HG03354 (cell line): ENCODE results near the gene ATP1A1.

Experiments
- ATAC-seq: cut with Tn5 transposase; IDR thresholded peaks from one replicate; pipeline ENCODE4 v1.9.1; 2021; ENCODE audit warnings: mild to moderate bottlenecking; ENCODE audit not compliant: unreplicated experiment, poor library complexity, severe bottlenecking

The ATP1A1 gene

DNA sequence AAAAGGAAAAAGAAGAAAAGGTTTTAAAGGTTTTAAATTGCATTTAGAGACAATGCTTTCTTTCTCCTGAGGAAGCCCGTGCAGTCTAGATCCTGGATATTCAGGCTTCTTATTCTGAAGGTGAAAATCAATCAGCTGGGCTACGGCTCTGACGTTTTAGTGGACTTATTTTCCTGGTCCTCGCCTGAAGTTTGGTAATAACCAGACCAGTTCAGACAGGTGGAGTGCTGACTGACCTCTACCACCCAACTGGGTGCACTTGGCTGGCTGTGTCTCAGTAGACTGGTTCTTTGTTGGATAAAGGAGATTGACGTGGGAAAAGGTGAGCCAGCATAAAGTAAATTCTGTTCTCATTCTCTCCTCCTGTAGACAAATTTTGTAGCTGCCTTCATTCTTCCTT lies 7.2 kb upstream of the ATP1A1 start:
- ATAC-seq = no peak

DNA sequence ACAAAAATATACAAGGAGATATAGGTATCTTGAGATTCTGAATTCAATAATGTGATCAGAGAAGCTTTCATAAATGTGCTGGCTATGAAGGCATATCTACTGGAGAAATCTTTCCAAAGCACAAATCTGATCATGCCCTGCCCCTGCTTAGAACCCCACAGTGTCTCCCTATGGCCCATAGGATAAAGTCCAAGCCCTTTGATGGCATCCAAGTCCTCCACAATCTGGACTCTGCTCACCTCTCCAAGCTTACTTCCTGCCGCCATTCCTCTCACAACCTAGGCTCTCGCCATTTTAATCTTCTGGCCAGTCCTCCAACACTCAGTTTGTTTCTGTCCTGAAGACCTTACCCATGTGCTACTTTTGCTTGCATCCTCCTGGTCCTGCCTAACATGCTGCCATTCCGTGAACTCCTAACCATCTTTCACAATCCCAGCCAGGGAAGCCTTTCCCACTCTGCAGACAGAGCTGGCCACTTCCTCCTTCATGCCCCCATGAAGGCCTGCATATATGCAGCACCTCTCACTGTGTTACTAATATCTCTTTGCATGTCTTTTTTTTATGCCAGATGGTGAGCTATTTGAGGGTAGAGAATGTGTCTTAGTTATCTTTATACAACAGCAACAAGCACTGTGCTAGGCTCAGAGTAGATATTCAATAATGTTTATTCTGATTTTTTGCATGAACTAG lies 5.6 kb upstream of the ATP1A1 start:
- ATAC-seq = no peak

DNA sequence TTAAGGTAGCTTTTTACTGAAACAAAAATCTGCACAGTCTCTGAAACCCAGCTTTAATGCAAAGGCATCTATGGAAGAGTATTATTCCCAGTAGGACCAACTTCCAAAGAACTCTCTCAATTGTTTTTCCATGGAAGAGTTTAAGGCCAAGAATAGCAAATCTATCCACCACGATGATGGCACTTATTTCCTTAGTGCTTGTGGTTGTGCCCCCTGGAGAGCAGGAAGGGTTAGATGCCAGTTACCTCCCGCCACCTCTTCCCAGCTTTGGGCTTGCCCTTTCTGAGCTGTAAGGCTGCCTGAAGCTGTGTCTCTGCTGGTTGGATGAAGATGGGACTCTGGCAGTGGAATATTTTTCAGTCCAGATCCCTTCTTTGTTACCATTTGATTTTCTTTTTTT lies 4.8 kb upstream of the ATP1A1 start:
- no peak for ATAC-seq

DNA sequence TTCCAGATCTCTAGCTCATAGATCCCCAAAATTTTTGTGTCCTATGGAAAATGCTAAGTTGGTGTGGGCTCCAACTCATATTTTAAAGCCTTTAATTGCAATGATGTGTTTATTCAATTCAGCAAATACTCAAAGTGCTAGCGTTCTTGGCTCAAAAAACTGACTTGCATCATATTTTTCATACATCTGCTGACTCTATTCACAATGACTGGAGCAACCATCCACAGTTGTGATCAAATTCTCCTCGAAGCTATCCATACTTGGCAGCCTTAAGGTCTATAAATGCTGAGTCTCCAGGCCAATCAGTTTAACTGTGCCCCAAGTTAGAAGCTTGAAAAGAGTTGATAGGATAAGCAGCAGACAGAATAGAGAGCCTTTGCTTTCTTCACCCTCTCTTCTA lies 2.9 kb upstream of the ATP1A1 start:
- ATAC-seq = no peak

DNA sequence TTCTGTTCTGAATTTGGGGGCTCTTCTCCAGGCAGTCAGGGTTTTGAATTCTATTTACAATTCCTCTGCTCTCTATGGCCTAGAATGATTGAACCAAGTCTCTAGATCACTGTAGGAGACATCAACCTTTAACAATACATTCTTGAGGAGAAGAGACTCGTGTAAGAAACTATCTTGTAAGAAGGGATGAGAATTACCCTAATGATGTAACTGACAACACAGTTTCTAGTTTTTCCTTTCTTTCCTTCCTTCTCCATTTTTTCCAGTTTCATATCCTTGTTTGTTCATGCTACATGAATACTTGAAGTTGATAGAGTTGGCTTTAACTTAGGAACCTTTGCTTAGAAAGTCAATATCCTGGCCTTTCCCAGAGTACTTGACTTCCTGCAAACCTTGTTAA lies 1.3 kb upstream of the ATP1A1 start:
- no peak for ATAC-seq

DNA sequence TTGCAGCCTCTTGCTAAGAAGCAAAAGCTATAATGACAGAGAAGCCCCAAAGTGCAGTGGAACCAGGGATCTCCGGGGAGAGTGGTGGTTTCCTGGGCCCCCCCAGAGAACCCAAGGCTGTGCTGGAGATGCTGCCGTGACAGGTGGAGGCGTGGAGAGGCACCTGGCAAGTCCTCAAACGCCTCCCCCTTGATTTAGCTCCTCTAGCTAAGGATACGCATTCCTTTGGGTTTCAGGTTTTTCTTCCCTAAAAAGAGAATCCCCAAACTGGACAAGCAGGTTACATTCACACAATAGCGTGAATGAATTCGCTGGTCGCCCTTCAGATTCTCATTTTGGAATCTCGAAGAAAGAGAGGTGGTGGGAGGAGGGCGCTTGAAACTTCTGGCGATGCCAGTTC lies 853 bp upstream of the ATP1A1 start:
- ATAC-seq = no peak

DNA sequence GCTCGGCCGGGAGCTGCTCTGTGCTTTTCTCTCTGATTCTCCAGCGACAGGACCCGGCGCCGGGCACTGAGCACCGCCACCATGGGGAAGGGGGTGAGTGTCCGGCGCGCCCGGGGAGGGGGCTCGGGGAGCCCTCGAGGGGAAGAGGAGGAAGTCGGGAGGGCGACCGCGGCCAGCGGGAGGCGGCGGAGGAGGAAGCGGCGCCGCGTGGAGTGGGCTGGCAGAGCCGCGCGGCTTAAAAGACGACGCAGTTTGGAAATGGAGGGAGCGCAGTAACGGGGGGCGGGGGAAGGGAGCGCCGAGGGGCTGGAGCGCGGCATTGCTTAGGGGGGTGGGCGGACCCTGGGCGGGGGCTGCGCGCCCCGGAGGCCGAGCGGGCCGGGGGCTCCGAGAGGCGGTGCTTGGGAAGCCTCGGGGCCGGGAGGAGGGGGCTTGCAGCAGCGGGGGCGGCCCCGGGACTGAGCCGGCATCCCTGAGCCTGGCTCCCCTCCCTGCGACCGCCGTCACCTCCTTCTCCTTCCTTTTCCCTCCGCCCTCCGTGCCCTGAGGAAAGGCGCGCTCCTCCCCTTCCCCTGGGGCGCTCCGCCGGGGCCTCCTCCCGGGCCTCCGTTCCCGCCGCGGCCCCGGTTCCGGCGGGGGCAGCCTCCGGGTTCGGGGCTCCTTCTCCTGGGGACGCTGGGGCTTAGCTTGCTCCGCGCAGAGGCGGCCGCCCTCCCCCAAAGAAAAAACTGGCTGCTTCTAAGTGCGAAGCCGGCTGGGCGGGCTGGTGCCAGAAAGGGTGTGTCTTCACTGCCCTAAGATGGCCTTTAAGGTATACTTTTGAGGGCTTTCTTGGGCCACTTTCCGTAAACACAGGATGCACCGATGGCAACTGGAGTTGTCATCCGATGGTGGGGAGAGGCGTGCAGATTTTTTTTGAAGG lies 648 bp downstream of the ATP1A1 start:
- peak; percentile 27 for ATAC-seq

DNA sequence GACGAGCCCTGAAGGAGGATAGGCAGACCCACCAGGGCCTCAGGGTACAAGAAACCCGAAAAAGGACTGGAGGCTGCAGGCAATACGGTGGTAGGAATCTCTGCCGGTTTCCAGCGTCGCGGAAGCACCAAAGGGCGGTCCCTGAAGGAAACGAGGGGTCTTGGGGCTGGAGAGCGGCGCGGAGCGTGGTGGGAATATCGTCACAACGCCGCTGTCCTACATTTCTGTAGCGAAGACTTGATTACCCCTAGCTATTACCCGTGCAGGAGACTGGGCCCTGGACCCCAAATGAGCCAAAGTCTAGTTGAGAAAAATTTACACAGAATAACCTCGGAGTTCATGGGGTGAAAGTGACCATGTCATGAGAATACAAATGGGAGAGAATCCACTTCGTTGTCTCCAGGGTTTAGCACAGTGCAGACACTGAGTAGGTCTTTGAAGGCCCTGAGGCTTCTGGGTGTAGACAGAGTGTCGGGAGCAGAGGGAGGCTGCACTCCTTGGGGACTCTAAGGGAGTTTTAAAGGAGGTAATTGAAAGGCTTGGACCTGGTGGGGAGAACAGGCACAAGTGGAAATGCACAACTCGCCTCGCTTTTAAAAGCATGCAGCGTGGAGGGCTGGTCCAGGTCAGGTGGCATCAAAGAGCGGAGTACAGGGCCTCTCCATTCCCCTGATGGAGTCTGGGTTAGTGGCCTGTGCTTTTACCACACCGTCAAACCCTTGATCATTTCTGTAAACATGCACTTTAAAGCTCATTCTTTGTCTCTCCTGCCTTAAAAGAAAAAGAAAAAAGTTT lies 1.5 kb downstream of the ATP1A1 start:
- ATAC-seq = no peak

DNA sequence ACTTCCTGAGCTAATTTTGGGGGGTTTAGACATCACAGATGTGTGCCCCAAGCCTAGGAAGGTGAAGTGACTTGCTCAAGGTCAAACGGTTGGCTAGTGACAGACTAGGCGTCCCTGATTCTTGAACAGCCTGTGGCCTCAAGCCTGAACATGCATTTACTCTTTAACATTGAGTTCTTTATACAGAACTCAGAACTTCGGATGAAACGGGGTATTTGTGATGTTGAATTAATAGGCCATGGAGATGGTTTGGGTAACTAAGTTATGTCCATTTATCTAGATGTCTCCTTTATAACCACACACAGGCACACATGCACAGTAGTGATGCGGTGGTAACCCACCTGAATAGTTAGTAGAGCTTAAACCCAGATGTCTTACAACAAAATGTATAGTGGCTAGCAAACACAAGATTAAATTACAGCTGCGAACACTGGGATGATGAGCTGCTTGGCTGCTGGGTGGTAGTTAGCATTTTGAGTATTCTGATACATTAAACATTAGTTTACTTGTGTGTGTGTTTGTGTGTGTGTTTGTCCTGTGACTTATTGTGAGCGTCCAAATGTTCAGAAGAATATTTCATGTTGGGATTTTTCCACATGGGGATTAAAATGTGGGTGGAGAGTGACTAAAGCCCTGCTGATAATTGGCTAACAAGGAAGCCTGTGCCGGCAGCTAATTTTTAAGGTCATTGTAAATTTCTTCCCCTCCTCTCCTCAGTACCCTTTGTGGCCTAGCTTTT lies 2.3 kb downstream of the ATP1A1 start:
- no peak for ATAC-seq

DNA sequence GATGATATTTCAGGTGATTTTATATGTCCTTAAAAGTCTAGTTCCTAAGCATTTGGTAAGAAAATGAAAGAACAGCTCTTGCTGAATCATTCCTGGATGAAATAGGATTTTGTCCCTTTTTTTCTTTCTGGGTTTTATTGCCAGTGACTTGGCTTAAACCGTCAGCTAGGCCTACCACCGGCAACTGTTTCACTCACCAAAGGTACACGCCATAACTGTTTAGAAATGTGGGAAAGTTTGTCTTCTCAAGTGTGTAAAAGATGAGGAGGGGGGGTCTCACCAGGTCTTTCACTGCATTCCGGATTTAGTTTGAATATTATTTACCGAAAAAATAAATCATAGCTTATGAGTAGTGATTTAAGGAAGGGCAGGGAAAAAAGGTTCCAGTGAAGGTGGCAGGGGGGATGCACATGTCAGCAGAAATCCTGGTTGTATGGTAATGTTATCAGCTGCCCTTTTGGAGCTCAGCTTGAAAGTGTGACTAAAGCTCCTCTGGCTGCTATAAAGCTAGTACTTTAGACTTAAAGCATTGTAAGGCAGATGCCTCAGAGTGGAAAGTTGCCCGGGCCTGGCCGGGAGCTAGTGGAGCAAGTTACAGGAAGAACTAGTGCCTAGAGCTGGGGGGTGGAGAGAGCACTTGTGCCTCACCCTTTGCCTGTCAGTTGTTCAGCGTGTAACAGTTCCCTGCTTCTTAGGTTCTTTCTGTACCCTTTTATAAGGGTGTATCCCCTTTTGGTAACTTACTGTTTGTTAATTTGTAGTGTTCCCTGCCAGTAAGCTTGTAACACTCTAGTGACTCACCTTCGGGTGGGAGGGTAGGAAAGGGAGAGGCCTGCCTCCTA lies 3.1 kb downstream of the ATP1A1 start:
- ATAC-seq = no peak

DNA sequence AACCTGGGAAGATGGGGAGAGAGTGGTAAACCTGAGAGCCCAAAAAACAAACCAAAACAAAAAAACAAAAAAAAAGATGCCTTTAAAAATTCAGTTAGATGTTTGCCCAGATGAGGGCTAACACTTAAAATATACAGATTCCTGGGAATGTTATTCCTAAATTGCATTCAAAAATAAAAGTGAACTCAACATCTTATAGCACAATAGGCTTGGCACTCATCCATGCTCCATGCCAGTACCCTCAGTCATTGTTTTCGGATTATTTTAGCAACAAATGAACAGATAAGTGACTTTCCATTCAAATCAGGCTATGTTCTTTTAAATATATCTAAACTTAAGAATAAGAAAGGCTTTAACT lies 3.7 kb downstream of the ATP1A1 start:
- no peak for ATAC-seq

DNA sequence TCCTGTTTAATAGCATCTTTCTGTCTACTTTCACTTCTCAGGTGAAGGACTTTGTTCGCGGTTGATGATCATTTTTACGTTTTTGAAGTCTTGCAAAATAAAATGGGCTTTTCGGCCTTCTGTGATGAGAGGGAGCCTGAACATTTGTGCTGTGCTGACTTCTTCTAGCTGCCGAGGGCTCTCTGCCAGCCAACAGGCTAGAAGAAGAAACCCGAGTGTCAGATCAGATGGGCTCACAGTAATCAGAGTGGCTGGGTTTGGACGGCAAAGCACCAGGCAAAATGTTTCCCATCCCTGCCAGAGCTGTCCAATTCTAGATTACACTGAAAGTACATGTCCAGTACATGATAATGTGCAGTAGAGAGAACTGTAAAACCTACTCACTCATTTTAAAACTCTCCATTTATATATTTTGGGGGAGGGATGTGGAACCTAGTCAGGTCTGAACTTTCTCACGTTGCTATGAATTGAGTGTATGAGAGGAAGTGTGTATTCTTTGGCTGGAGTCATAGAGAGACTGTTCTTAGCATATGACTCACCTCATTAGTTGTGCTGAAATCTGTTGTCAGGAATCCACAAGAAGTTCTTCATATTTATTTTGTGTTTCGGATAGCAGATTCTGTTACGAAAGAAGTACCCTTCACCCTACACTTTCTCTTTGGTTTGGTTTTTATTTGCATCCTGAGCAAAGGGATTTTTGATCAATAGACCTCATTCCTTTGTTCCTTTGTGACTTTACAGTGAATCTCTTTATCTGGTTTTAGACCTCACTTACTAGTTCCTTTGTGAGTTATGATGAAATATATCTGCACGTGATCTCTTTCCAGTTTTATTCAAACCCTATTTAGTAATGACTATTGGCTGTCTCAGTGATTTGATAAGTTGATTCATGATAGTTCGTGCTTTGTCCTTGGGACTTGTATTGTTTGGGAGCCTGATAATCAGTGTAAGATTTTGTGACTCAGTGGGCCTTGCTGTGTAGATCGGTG lies 4.8 kb downstream of the ATP1A1 start:
- ATAC-seq = peak; percentile 76

DNA sequence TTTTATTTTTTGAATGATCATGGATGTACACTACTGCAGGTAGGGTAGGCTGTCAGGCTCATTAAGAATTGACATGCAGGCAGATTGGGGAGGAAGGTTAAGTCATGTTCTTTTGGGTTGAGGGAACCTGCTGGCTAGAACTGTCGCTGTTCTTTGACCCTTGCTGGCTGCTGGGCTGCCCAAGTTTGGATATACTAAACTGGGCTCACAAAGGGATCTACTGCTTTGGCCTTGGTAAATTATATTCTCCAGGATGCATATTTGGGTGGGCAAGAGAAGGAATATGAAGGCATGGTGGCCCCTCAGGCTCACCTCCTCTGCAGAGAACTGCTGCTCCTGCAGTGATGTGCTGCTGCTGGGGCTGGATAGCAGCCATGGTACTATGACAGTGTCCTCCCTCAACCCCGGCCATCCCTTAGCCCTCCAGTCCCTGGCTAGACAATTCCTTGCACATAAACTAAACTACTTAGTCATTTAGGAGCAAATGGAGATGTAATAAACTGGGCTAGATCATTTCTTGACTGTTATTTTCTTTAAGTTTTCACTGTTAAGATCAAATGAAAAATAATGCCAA lies 6.1 kb downstream of the ATP1A1 start:
- ATAC-seq = no peak

DNA sequence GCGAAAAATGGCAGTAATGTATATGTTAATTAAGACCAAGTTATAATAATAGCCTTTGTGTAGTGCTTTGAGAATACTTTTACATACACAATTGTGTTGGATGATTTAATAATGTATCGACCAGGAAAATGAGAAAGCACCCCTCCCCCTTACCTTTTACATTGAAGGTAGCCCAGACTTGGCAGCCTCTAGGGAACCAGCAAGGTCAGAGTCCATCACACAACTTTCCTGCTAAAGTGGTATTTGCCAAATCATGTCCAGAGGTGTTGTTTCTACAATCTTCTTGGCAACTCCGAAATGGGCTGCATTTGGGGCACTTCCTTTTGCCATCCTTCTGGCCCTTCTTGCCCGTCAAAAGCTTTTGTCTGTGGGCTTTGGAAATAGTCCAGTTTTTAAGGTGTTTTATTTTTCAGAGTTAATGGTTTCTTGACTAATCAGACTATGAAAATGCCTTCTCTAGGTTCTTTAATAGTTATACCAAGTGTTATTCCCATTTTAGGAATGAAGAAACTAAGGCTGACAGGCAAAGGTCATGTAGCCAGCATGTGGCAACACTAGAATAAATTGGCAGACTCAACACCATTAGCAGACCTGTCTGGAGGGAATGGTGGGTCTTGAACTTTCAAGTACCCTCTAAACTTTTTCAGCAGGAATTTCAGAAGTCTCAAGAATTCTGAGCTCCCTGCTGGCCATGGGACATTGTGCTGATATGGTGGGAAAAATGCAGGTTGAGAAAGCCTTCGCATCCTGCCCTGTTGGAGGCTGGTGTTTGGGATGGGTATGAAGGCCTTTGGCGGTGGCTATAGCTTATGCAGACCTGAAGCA lies 6.8 kb downstream of the ATP1A1 start:
- ATAC-seq = no peak

DNA sequence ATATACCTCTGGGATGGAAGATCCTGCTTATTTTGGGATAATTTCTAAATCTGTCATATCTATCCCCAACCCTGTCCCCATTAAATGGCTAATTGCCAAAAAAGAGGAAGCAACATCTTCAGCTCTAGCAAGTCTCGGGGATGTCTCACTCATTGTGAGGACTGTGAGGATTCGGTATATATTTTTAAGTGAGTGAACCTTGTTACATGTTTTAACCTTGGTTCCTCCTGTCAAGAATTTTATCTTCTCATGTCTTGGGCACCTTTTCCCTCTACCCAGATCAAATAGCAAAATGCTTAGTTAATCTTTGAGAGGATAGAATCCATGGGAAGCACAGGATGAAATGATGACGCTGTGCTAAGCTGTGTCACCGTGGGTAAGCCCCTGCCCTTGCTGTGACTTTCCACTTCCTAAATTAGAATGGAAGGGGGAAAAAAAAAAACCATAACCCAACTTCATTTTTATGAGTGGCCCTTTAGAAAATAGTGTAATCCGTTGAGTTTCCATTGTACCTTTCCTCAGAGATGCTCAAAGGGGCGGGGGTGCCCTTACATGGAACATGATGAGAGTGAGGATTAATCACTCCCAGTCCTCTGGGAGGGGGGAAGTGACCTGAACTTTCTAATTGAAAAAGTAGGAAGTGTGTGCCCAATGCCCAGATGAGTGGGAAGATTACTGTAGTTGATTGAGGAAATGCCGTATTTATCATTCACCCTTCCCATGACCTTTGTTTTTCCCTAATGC lies 7.6 kb downstream of the ATP1A1 start:
- no peak for ATAC-seq

DNA sequence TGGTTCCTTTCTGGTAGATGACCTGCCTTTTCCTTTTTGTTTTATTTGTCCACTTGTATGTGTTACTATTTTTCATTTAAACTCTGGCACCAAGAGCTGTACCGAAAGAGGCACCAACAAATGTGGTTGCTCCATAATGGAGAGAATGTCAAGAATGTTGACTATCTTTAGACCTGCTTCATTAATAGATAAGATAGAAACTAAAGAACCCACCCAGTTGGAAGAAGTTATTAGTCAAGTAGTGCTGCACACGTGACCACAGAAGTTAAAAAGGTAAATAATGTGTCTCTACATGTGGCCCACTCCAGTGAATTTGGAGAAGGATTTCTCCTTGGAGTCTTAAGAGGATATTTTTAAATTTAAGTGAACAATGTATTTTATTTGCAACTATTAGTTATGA lies 9.3 kb downstream of the ATP1A1 start:
- no peak for ATAC-seq
